ENCODE results near the gene MINDY2. TPM values are rescaled to one million over a fixed set of nuclear protein-coding genes. Genes with fewer than 3 reads are reported as not detected.
A peak's percentile ranks its signal among the peaks of the same experiment; 100 is the strongest.

The MINDY2 gene, protein sequence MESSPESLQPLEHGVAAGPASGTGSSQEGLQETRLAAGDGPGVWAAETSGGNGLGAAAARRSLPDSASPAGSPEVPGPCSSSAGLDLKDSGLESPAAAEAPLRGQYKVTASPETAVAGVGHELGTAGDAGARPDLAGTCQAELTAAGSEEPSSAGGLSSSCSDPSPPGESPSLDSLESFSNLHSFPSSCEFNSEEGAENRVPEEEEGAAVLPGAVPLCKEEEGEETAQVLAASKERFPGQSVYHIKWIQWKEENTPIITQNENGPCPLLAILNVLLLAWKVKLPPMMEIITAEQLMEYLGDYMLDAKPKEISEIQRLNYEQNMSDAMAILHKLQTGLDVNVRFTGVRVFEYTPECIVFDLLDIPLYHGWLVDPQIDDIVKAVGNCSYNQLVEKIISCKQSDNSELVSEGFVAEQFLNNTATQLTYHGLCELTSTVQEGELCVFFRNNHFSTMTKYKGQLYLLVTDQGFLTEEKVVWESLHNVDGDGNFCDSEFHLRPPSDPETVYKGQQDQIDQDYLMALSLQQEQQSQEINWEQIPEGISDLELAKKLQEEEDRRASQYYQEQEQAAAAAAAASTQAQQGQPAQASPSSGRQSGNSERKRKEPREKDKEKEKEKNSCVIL
- 1 to 10 TPM; 7.5 to 7.7 TPM for total RNA-seq
- 8.2 TPM for polyA plus RNA-seq (2013, experiment 1 of 2)
- 8.7 TPM for polyA plus RNA-seq (2013, experiment 2 of 2)
- 5.1 to 93.1 (median 40.4) reads per million in 172 experiments for total RNA-seq

- Histone ChIP-seq H3K36me3 (ENCODE audit: insufficient read depth, low read length) (no peaks in the 10 kb centered on the region), H3K4me3 (ENCODE audit: low read length) (peak within 1 kb of the TSS; percentile 86), H3K27me3 (ENCODE audit: control insufficient read depth in 1 of 2, insufficient read depth in 2 of 2, low read length in 2 of 2) (no peaks in the 10 kb centered on the region), H3K27ac (ENCODE audit: low read depth in 1 of 2, low read length in 2 of 2) (peak within 1 kb of the TSS; percentile 74 to 83), H3K9me3 (ENCODE audit: control insufficient read depth in 1 of 2, insufficient read depth in 1 of 2, low read length in 2 of 2) (no peaks in the 10 kb centered on the region), H3K4me1 (ENCODE audit: insufficient read depth, low read length) (peaks cover 33% of the 10 kb centered on the region)
- POLR2A ChIA-PET: interaction anchor here (0.6 to 8.4 kb wide), 25 partner anchors 10 to 918 kb away, joined by 3 to 179 read pairs (median 4); partner anchors contain the start of genes ADAM10, BNIP2 and SLTM
- intact Hi-C loops (cut with DNase I, micrococcal nuclease): loop anchor here (1.0 to 10.0 kb wide), 6 partner anchors 21 to 884 kb away; partner anchors contain the start of genes SLTM (in 2 of the 2), ADAM10 (in 1 of the 2), CCNB2 (in 1 of the 2) and GTF2A2 (in 1 of the 2)
- Mint-ChIP-seq H3K27ac (peak within 1 kb of the TSS; percentile 89), H3K27me3 (no peaks in the 10 kb centered on the region), H3K4me1 (ENCODE audit: low read depth) (peaks cover 20% of the 10 kb centered on the region), H3K4me3 (no peak within 1 kb of the TSS), H3K9me3 (no peaks in the 10 kb centered on the region), H3K36me3 (ENCODE audit: low read depth) (peaks cover 14% of the 10 kb centered on the region)
- ATAC-seq (ENCODE audit: poor library complexity): peak; percentile 93
- CTCF ChIA-PET: interaction anchor here (0.6 to 3.5 kb wide), 15 partner anchors 9 to 543 kb away, joined by 3 to 38 read pairs (median 3); partner anchors contain the start of gene ADAM10
- TF ChIP-seq, protein P1, sequence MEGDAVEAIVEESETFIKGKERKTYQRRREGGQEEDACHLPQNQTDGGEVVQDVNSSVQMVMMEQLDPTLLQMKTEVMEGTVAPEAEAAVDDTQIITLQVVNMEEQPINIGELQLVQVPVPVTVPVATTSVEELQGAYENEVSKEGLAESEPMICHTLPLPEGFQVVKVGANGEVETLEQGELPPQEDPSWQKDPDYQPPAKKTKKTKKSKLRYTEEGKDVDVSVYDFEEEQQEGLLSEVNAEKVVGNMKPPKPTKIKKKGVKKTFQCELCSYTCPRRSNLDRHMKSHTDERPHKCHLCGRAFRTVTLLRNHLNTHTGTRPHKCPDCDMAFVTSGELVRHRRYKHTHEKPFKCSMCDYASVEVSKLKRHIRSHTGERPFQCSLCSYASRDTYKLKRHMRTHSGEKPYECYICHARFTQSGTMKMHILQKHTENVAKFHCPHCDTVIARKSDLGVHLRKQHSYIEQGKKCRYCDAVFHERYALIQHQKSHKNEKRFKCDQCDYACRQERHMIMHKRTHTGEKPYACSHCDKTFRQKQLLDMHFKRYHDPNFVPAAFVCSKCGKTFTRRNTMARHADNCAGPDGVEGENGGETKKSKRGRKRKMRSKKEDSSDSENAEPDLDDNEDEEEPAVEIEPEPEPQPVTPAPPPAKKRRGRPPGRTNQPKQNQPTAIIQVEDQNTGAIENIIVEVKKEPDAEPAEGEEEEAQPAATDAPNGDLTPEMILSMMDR (IDR thresholded peaks at IDR 0.05): no peak
- DNase-seq: peak; percentile 86 to 97 (median 92)
Observed at GRCh38 chr15:58770857-58771620, at the start of gene MINDY2. MINDY2 (plus strand) TSS chr15:58771302; CDS start chr15:58771396, 94 bp downstream.

DNA sequence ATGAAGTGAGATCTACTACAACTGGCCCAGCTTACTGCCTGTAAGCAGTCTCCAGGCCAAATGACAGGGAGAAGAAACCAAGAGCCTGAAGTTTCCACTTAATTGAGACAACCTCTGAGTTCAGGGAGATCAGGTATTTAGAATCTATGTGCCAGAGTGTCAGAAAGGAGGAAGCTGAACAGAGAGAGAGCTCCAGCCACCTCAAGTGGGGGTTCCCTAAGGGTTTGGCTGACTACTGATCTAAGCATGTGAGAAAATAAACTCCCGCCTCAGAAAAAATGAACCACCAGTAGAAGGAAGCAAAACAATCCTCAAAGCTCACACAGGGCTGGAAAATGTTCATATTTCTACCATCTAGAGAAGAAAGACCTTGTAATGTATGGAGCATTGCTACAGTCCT is 46.6 kb upstream of the MINDY2 start:
- CTCF ChIA-PET: no interaction called here
- POLR2A ChIA-PET: interaction anchor here (0.9 kb wide), 1 partner anchor 12 kb away, joined by 3 read pairs; no protein-coding TSS in a partner anchor
- no peak overlapping the region for H3K4me3 ChIP-seq (ENCODE audit: low read length)
- Mint-ChIP-seq H3K36me3 (ENCODE audit: low read depth) (peaks cover 18% of the 10 kb centered on the region), H3K4me1 (ENCODE audit: low read depth) (peaks cover 73% of the 10 kb centered on the region), H3K27ac (no peak overlapping the region), H3K4me3 (no peak overlapping the region), H3K27me3 (no peaks in the 10 kb centered on the region), H3K9me3 (no peaks in the 10 kb centered on the region)
- peaks cover 6% of the 10 kb centered on the region for H3K4me1 ChIP-seq (ENCODE audit: insufficient read depth, low read length)
- H3K27me3 ChIP-seq (ENCODE audit: control insufficient read depth in 1 of 2, insufficient read depth in 2 of 2, low read length in 2 of 2): no peaks in the 10 kb centered on the region
- DNase-seq: peak in 3 of 14 experiments; percentile 7 to 49 (median 31)
- TF ChIP-seq, protein P1 (IDR thresholded peaks at IDR 0.05): no peak
- intact Hi-C loops (cut with DNase I, micrococcal nuclease): loop anchor here in 1 of 2 experiments (2.0 kb wide), 1 partner anchor 14 kb away; no protein-coding TSS in a partner anchor
- H3K9me3 ChIP-seq (ENCODE audit: control insufficient read depth in 1 of 2, insufficient read depth in 1 of 2, low read length in 2 of 2): no peaks in the 10 kb centered on the region
- ATAC-seq (ENCODE audit: poor library complexity): peak; percentile 41
- H3K27ac ChIP-seq (ENCODE audit: low read depth in 1 of 2, low read length in 2 of 2): no peak overlapping the region
- no peaks in the 10 kb centered on the region for H3K36me3 ChIP-seq (ENCODE audit: insufficient read depth, low read length)

- no peak for ATAC-seq (ENCODE audit: poor library complexity)
- Mint-ChIP-seq H3K27me3 (no peaks in the 10 kb centered on the region), H3K27ac (peak overlapping the region; percentile 1), H3K36me3 (ENCODE audit: low read depth) (peaks cover 15% of the 10 kb centered on the region), H3K4me1 (ENCODE audit: low read depth) (peaks cover 67% of the 10 kb centered on the region), H3K4me3 (no peak overlapping the region), H3K9me3 (no peaks in the 10 kb centered on the region)
- TF ChIP-seq, protein P1 (IDR thresholded peaks at IDR 0.05): no peak
- ChIA-PET POLR2A (no interaction called here), CTCF (interaction anchor here (0.7 kb wide), 2 partner anchors 19 to 21 kb away, joined by 3 to 5 read pairs; no protein-coding TSS in a partner anchor)
- DNase-seq: peak in 1 of 14 experiments; percentile 23
- peaks cover 3% of the 10 kb centered on the region for H3K36me3 ChIP-seq (ENCODE audit: insufficient read depth, low read length)
- intact Hi-C loops (cut with DNase I, micrococcal nuclease): no loop called here
- no peaks in the 10 kb centered on the region for H3K27me3 ChIP-seq (ENCODE audit: control insufficient read depth in 1 of 2, insufficient read depth in 2 of 2, low read length in 2 of 2)
- no peak overlapping the region for H3K4me3 ChIP-seq (ENCODE audit: low read length)
- no peak overlapping the region for H3K27ac ChIP-seq (ENCODE audit: low read depth in 1 of 2, low read length in 2 of 2)
- H3K9me3 ChIP-seq (ENCODE audit: control insufficient read depth in 1 of 2, insufficient read depth in 1 of 2, low read length in 2 of 2): no peaks in the 10 kb centered on the region
- peaks cover 17% of the 10 kb centered on the region for H3K4me1 ChIP-seq (ENCODE audit: insufficient read depth, low read length)
Observed at GRCh38 chr15:58726867-58727266, 44.2 kb upstream of the MINDY2 start.

Data from CD4-positive, alpha-beta T cell (primary cell).